ENCODE measurements around the gene FOXK2. TPM values are rescaled to one million over a fixed set of nuclear protein-coding genes. Genes with fewer than 3 reads are reported as not detected.

FOXK2 gene
- polyA plus RNA-seq, 12 donors: 33.6 to 62.0 (median 41.4) TPM; not detected in 1

GRCh38 chr17:82633343-82633742 lies 113.8 kb downstream of the FOXK2 start:
- no peak for DNase-seq

DNA sequence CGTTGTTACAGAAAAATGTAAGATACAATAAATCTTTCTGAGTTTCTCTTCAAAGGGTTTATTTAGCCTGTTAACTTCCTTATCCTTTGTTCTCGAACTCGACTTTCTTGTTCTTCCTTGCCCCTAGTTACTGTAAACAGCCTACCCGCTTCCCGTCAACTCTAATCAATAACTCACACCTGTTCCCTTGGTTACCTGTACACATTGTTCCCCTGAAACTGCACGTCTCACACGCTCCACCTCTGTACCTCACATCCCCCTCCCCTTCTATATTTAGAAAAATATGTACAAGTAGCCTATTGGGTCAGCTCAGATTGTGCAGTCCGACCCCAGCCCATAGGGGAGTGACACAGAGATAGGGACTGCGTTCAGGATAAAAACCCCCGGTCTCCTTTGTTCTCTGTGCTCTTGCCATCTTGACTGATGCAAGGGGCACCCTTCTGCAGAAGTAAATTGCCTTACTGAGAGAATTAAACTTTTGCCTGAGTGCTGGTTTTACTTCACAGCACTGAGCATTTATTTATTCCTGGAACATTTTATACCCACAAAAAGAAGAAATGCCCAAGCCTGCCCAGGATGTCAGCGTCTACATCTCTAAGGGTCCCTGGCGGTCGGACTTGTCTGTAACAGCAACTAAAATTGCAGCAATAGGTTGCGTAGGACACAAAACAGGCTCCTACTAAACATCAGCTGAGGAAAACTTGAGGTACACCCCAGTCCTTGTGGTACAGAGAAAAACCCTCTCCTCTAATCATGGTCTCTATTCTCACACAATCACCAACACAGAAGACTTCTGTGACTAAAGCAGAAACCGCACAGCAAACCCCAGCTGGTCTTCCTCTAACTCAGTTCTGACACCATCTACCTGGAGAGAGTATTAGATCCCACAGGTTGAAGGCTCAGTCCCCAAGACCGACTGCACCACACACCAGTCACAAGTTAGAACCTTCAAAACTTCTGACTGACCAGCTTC lies 117.4 kb downstream of the FOXK2 start:
- DNase-seq: no peak

DNA sequence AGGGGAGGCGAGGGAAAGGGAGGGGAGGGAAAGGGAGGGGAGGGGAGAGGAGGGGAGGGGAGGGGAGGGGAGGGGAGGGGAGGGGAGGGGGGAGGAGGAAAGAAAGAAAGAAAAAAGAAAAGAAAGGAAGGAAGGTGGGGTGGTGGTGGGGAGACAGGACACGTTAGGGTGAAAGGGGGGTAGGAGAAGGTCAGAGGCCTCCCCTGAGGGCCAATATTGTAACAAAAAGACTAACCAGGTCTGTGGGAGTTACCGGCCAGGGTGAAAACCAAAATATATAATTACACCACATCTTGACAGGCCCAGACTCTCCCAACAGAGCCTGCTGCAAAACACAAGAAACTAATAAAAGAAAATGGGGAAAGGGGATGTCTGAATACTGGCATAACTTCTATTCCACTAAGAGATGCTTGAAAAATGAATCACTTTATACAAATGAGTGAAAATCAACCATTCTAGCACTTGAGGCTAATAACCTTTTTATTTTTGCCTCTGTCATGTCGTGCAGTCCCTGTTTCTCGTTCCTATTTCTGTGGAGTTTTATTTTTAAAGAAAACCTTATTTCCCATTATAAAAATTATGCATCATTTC lies 118.7 kb downstream of the FOXK2 start:
- no peak for DNase-seq

DNA sequence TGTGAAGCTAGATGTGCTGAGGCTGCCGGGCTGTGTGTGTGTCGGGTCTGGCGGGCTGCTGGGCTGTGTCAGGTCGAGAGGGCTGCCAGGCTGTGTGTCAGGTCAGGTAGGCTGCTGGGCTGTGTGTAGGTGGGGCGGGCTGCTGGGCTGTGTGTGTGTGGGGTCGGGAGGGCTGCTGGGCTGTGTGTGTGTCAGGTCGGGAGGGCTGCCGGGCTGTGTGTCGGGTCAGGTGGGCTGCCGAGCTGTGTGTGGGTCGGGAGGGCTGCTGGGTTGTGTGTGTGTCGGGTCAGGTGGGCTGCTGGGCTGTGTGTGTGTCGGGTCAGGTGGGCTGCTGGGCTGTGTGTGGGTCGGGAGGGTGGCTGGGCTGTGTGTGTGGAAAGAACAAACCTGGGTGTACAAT lies 120.1 kb downstream of the FOXK2 start:
- DNase-seq: no peak

GRCh38 chr17:82640036-82640435 lies 120.5 kb downstream of the FOXK2 start:
- DNase-seq: no peak

GRCh38 chr17:82642022-82642421 lies 122.5 kb downstream of the FOXK2 start:
- no peak for DNase-seq

DNA sequence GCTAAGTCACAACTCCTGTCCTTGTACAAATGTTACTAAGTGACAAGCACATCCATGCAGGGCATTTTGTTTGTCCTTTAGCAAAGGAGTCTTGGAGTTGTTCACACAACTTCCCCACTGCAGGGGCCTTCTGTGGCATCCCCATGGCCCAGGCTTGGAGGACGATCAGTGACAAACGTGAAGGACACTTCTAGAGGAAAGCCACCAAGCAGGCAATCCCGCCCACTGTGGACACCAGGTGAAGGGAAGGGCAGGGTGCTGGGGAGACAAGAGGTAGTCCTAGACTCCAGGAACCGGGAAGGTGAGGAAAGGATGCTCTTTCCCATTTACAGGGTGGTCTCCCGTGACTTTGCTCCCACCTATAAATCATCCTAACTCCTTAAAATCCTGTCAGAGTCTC lies 124.6 kb downstream of the FOXK2 start:
- DNase-seq: no peak

DNA sequence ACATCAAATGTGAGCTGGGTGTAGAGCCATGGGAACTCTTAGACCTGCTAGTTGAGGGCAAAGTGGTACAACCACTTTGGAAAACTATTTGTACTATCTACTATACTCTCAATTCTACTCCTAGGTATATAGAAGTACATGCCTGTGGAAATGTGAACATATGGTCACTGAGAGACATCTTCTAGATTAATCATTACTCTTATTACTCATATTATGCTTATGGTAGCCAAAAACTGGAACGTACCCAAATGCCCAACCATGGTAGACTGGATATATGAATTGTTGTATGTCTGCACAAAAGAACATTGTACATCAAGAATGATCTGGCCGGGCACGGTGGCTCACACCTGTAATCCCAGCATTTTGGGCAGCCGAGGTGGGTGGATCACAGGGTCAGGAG lies 126.0 kb downstream of the FOXK2 start:
- no peak for DNase-seq

DNA sequence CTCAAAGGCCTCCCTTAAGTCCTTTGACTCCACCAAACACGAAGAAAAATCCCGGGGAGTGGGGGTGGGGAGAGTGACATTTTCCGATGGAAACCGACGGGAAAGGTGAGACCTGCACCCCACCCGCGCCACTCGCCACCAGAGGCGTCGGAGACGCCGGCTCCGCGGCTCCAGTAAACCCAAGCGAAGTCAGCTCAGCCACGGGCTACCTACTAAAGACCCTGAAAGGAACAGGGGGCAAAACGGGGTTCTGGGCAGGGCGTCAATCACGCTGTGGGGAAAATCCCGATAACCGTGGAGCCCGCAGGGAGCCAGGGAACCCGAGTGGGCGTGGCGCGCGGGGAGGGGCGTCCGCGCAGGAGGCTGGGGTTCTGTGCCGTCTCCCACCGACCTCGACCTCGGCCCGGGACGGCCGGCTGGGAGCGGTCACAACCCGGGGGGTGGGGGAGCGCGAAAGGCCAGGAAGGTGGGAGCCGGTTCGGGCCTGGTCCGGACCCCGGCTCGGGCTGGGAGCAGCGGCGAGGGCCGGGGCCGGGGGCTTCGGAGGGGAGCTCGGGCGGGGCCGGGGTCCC lies 128.1 kb downstream of the FOXK2 start:
- no peak for DNase-seq

GRCh38 chr17:82648165-82648668 lies 128.7 kb downstream of the FOXK2 start, which contains the start of gene WDR45B:
Gene WDR45B, minus strand, starts transcription at chr17:82648444. Its CDS starts 104 bp downstream, at chr17:82648340.
- peak; percentile 95 for DNase-seq

DNA sequence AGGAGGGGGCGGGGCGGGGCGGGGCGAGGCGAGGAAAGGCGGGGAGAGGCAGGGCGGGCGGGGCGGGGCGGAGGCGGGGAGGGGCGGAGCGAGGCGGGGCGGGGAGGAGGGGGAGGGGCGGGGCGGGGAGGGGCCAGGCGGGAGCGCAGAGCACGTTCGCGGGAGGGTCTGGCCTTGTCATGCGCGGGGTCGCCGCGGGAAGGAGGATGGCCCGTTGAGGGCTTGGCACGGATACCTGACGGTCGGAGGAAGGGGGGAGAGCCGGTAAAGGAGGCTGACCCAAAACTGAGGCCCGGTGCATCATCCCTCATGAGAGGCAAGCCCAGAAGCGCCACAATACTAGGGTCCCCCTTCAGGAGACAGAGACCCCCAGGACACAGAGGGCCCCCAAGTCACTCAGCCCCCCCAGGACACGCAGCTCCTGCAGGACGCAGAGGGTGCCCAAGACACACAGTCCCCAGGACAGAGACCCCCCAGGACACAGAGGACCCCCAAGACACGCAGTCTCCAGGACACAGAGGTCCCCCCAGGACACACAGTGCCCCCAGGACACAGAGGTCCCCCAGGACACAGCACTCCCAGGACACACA lies 129.3 kb downstream of the FOXK2 start:
- no peak for DNase-seq

DNA sequence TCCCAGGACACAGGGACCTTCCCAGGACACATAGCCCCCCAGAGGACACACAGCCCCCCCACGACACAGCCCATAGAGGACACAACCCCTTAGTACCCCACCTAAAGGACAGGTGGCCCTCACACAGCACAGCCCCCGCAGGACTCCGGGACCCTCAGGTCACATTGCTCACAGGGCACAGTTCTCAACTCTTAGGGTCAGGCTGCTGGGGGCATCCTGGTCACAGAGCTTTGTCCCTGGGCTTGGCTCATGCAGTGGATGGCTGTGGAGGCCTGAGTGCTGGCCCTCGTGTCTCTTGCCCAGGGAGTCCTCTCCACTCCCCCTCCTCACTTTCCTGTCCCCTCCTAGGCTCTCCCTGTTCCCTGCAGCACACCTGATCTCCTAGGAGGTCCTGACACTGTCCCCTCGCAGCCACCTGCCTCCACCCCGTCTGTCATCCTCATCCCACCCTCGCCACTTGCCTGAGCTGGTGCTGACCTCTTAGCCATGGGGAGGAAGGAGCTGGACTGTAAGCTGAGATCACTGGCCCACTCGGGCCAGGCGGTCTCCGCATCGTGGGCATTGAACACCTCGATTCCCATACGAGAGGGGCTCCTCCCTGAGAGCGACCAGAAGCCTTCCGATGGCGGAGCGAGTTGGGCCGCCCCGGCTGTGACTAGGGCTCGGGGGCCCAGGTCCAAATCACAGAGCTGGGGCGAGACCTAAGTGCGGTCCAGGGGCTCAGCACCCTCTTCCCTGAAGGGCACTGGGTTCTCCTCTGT lies 130.1 kb downstream of the FOXK2 start:
- DNase-seq: no peak

DNA sequence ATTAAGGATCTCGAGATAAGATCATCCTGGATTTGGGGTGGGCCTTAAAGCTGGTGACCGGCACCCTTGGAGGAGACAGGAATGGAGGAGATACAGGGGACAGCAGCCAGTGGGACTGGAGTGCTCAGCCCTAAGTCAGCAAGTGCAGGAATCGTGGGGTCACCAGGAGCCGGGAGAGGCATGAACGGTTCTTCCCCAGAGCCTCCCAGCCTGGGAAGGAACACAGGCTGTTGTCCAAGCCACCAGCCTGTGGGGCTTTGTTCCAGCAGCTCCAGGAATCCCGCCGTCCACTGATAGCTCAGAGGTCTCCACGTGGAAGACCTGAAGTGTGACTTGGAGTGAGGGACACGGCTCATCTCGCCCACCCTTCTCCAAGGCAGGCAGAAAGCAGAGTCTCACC lies 131.2 kb downstream of the FOXK2 start:
- no peak for DNase-seq

GRCh38 chr17:82653651-82654528 lies 134.4 kb downstream of the FOXK2 start:
- DNase-seq: no peak

Other genes with a start within 250 kb of the FOXK2 start
- 100 to 1,000 TPM in 1 of 12 donors, 10 to 100 TPM in 10, not detected in 1; 59.7 to 121 (median 65.0) TPM for gene CSNK1D, start 246.0 kb upstream of the FOXK2 start, polyA plus RNA-seq (ENCODE audit: insufficient read length in 12 of 12)
- 1 to 10 TPM in 1 of 12 donors, under 1 TPM in 8, not detected in 3; 0.19 to 3.8 (median 0.51) TPM for gene CD7, start 202.1 kb upstream of the FOXK2 start, polyA plus RNA-seq (ENCODE audit: insufficient read length in 12 of 12)
- 10 to 100 TPM in 2 of 12 donors, 1 to 10 TPM in 8, not detected in 2; 1.7 to 15.8 (median 3.1) TPM for gene SECTM1, start 186.0 kb upstream of the FOXK2 start, polyA plus RNA-seq (ENCODE audit: insufficient read length in 12 of 12)
- gene TEX19, start 160.5 kb upstream of the FOXK2 start, polyA plus RNA-seq (ENCODE audit: insufficient read length in 12 of 12): under 1 TPM in 5 of 12 donors, not detected in 7; 0.08 to 0.25 (median 0.12) TPM
- 10 to 100 TPM in 1 of 12 donors, 1 to 10 TPM in 10, not detected in 1; 2.5 to 11.1 (median 5.2) TPM for gene UTS2R, start 148.0 kb upstream of the FOXK2 start, polyA plus RNA-seq (ENCODE audit: insufficient read length in 12 of 12)
- gene HEXD, start 101.4 kb upstream of the FOXK2 start, polyA plus RNA-seq (ENCODE audit: insufficient read length in 12 of 12): 10 to 100 TPM in 11 of 12 donors, not detected in 1; 15.8 to 33.7 (median 21.9) TPM
- gene OGFOD3, start 101.1 kb upstream of the FOXK2 start, polyA plus RNA-seq (ENCODE audit: insufficient read length in 12 of 12): 10 to 100 TPM in 11 of 12 donors, not detected in 1; 13.4 to 25.1 (median 18.5) TPM
- gene CYBC1, start 69.0 kb upstream of the FOXK2 start, polyA plus RNA-seq (ENCODE audit: insufficient read length in 12 of 12): 100 to 1,000 TPM in 1 of 12 donors, 10 to 100 TPM in 10, not detected in 1; 25.9 to 149 (median 30.6) TPM
- gene NARF, start 61.0 kb upstream of the FOXK2 start, polyA plus RNA-seq (ENCODE audit: insufficient read length in 12 of 12): 10 to 100 TPM in 11 of 12 donors, not detected in 1; 35.0 to 81.2 (median 66.0) TPM
- gene WDR45B, start 128.7 kb downstream of the FOXK2 start, polyA plus RNA-seq (ENCODE audit: insufficient read length in 12 of 12): 10 to 100 TPM in 11 of 12 donors, not detected in 1; 51.4 to 91.2 (median 58.0) TPM
- gene RAB40B, start 179.0 kb downstream of the FOXK2 start, polyA plus RNA-seq (ENCODE audit: insufficient read length in 12 of 12): 10 to 100 TPM in 11 of 12 donors, not detected in 1; 31.8 to 75.0 (median 41.8) TPM
- 10 to 100 TPM in 11 of 12 donors, not detected in 1; 19.6 to 38.5 (median 32.7) TPM for gene FN3KRP, start 197.0 kb downstream of the FOXK2 start, polyA plus RNA-seq (ENCODE audit: insufficient read length in 12 of 12)
- 10 to 100 TPM in 10 of 12 donors, 1 to 10 TPM in 1, not detected in 1; 9.9 to 22.2 (median 15.5) TPM for gene FN3K, start 215.9 kb downstream of the FOXK2 start, polyA plus RNA-seq (ENCODE audit: insufficient read length in 12 of 12)
- 10 to 100 TPM in 11 of 12 donors, not detected in 1; 47.5 to 79.6 (median 55.9) TPM for gene TBCD, start 232.3 kb downstream of the FOXK2 start, polyA plus RNA-seq (ENCODE audit: insufficient read length in 12 of 12)

Measured in muscle of arm (tissue), 12 donors.